Hepatocyte (in vitro differentiated cells): ENCODE results near the gene MAMSTR. TPM values are rescaled to one million over a fixed set of nuclear protein-coding genes. Genes with fewer than 3 reads are reported as not detected.

Experiments used
- DNase-seq: peaks from one replicate; pipeline ENCODE4 v3.0.0-alpha.2; 2016; ENCODE audit warnings: low spot score
- H2AFZ ChIP-seq: fragments of 200-600 bp; sonication (generic); 2 replicates; pipeline ENCODE4 v1.6.0; 2016; ENCODE audit warnings: antibody characterized with exemption, mild to moderate bottlenecking
- H3K27ac ChIP-seq: fragments of 200-600 bp; sonication (generic); 2 replicates; pipeline ENCODE4 v1.5.1; 2016; ENCODE audit warnings: mild to moderate bottlenecking
- H3K27me3 ChIP-seq: fragments of 200-600 bp; sonication (generic); 2 replicates; pipeline ENCODE4 v1.6.1; 2016
- H3K36me3 ChIP-seq: fragments of 200-600 bp; sonication (generic); replicated peaks from 2 replicates; pipeline ENCODE4 v1.5.1; 2016; ENCODE audit warnings: low read depth; ENCODE audit not compliant: insufficient read depth
- H3K4me1 ChIP-seq: fragments of 200-600 bp; sonication (generic); 2 replicates; pipeline ENCODE4 v1.5.1; 2016; ENCODE audit warnings: mild to moderate bottlenecking, moderate library complexity; ENCODE audit not compliant: insufficient read depth
- H3K4me2 ChIP-seq: fragments of 200-600 bp; sonication (generic); 2 replicates; pipeline ENCODE4 v1.6.0; 2016
- H3K4me3 ChIP-seq: fragments of 200-600 bp; sonication (generic); 2 replicates; pipeline ENCODE4 v1.5.1; 2016; ENCODE audit warnings: mild to moderate bottlenecking
- H3K79me2 ChIP-seq: fragments of 200-600 bp; sonication (generic); 2 replicates; pipeline ENCODE4 v1.6.0; 2017; ENCODE audit warnings: mild to moderate bottlenecking
- H3K9me2 ChIP-seq: fragments of 200-600 bp; sonication (generic); replicated peaks from 2 replicates; pipeline ENCODE4 v1.6.0; 2017; ENCODE audit warnings: mild to moderate bottlenecking; ENCODE audit not compliant: insufficient read depth
- H3K9me3 ChIP-seq: fragments of 200-600 bp; sonication (generic); 2 replicates; pipeline ENCODE4 v1.5.1; 2016; ENCODE audit warnings: low read depth, mild to moderate bottlenecking
- H4K20me1 ChIP-seq: fragments of 200-600 bp; sonication (generic); 2 replicates; pipeline ENCODE4 v1.6.0; 2016; ENCODE audit warnings: mild to moderate bottlenecking; ENCODE audit not compliant: insufficient read depth, poor library complexity, severe bottlenecking
- CTCF ChIP-seq: fragments of 200-600 bp; sonication (generic); IDR thresholded peaks from 2 replicates; pipeline ENCODE4 v1.5.1; 2016; ENCODE audit warnings: antibody characterized with exemption, mild to moderate bottlenecking; ENCODE audit not compliant: poor library complexity
- EZH2 ChIP-seq: fragments of 200-600 bp; sonication (generic); IDR thresholded peaks from 2 replicates; pipeline ENCODE4 v1.6.1; 2016; ENCODE audit warnings: antibody characterized with exemption, mild to moderate bottlenecking, borderline replicate concordance
- EZH2phosphoT487 ChIP-seq: fragments of 200-600 bp; sonication (generic); IDR thresholded peaks from one replicate; pipeline ENCODE4 v1.6.1; 2018; ENCODE audit warnings: antibody characterized with exemption, mild to moderate bottlenecking, low read depth, moderate library complexity; ENCODE audit not compliant: unreplicated experiment, severe bottlenecking
- WGBS: methylation state at CpG from one replicate; pipeline ENCODE4 v1.1.6; 2016; ENCODE audit warnings: low lambda C conversion rate; ENCODE audit errors: missing lambda C conversion rate; 5-methylcytosine and 5-hydroxymethylcytosine counted together
- polyA plus RNA-seq: library from polyadenylated mRNA; unstranded; fragments of >200 nt; fragmentation: Nextera tagmentation; extraction: Ambion mirVana; gene quantifications from 2 replicates; pipeline ENCODE4 v1.2.1, GENCODE V29; 2016
- total RNA-seq: library from RNA; depleted of rRNA; stranded (reverse); fragments of >200 nt; gene quantifications from 2 replicates; pipeline ENCODE4 v1.2.3, GENCODE V29; 2014

MAMSTR gene
- total and polyA plus RNA-seq, 2 experiments from 2014 or later: 2.3 to 5.2 TPM

- Histone ChIP-seq H3K9me3 (no peaks in the 10 kb centered on the region), H4K20me1 (no peaks in the 10 kb centered on the region), H3K4me1 (no peaks in the 10 kb centered on the region), H3K27ac (no peak overlapping the region), H3K79me2 (no peaks in the 10 kb centered on the region), H3K27me3 (no peaks in the 10 kb centered on the region), H3K4me3 (no peak overlapping the region), H2AFZ (no peak overlapping the region), H3K9me2 (no peaks in the 10 kb centered on the region), H3K36me3 (no peaks in the 10 kb centered on the region), H3K4me2 (no peak overlapping the region)
- WGBS: over 99% methylated on average over 23 of the region's 23 CpGs
- no peak for TF ChIP-seq CTCF
- TF ChIP-seq EZH2phosphoT487: no peak
- no peak for TF ChIP-seq EZH2
- no peak for DNase-seq
Measured at GRCh38 chr19:48703316-48703715, 16.2 kb downstream of the MAMSTR start.

GRCh38 chr19:48702701-48703100, 16.8 kb downstream of the MAMSTR start:
- H3K9me3 ChIP-seq: no peaks in the 10 kb centered on the region
- H2AFZ ChIP-seq: no peak overlapping the region
- no peaks in the 10 kb centered on the region for H3K27me3 ChIP-seq
- H3K27ac ChIP-seq: no peak overlapping the region
- H3K9me2 ChIP-seq: no peaks in the 10 kb centered on the region
- TF ChIP-seq CTCF: no peak
- no peak for TF ChIP-seq EZH2phosphoT487
- TF ChIP-seq EZH2: no peak
- H3K4me3 ChIP-seq: no peak overlapping the region
- no peaks in the 10 kb centered on the region for H3K79me2 ChIP-seq
- WGBS: 96% methylated on average over 13 of the region's 13 CpGs
- H3K4me2 ChIP-seq: no peak overlapping the region
- no peaks in the 10 kb centered on the region for H4K20me1 ChIP-seq
- DNase-seq: no peak
- no peaks in the 10 kb centered on the region for H3K36me3 ChIP-seq
- no peaks in the 10 kb centered on the region for H3K4me1 ChIP-seq

GRCh38 chr19:48698046-48698445, 21.5 kb downstream of the MAMSTR start:
- H3K9me2 ChIP-seq: no peaks in the 10 kb centered on the region
- H3K4me3 ChIP-seq: no peak overlapping the region
- no peaks in the 10 kb centered on the region for H4K20me1 ChIP-seq
- H3K27me3 ChIP-seq: no peaks in the 10 kb centered on the region
- no peak overlapping the region for H3K27ac ChIP-seq
- H3K36me3 ChIP-seq: no peaks in the 10 kb centered on the region
- H3K79me2 ChIP-seq: peaks cover 4% of the 10 kb centered on the region
- 77% methylated on average over 4 of the region's 4 CpGs for WGBS
- H2AFZ ChIP-seq: no peak overlapping the region
- no peak overlapping the region for H3K4me2 ChIP-seq
- TF ChIP-seq CTCF (no peak), EZH2phosphoT487 (no peak), EZH2 (no peak)
- H3K4me1 ChIP-seq: peaks cover 16% of the 10 kb centered on the region
- no peaks in the 10 kb centered on the region for H3K9me3 ChIP-seq
- DNase-seq: no peak
